Activated T-helper 17 cell treated with anti-CD3 and anti-CD28 coated beads, Interleukin-2, amount 50 U/mL, for 72 hours (primary cell): ENCODE data around the gene LRRK1. TPM values are rescaled to one million over a fixed set of nuclear protein-coding genes. Genes with fewer than 3 reads are reported as not detected.
A peak's percentile ranks its signal among the peaks of the same experiment; 100 is the strongest.

Source experiments
- ATAC-seq: fragments of 150-1000 bp; cut with Tn5 transposase; replicated peaks from 2 replicates; pipeline ENCODE4 v1.10.0; 2021; ENCODE audit warnings: mild to moderate bottlenecking, moderate library complexity
- H3K27ac Mint-ChIP-seq: one replicate; pipeline ENCODE4 v1.8.0; 2022; ENCODE audit warnings: mixed read lengths
- H3K27me3 Mint-ChIP-seq: one replicate; pipeline ENCODE4 v1.8.0; 2022; ENCODE audit warnings: mixed read lengths
- H3K36me3 Mint-ChIP-seq: one replicate; pipeline ENCODE4 v1.8.0; 2022; ENCODE audit warnings: low read depth, mild to moderate bottlenecking, mixed read lengths
- H3K4me1 Mint-ChIP-seq: one replicate; pipeline ENCODE4 v1.8.0; 2022; ENCODE audit warnings: mixed read lengths
- H3K4me3 Mint-ChIP-seq: one replicate; pipeline ENCODE4 v1.8.0; 2022; ENCODE audit warnings: mild to moderate bottlenecking, mixed read lengths
- H3K9me3 Mint-ChIP-seq: one replicate; pipeline ENCODE4 v1.8.0; 2022; ENCODE audit warnings: mixed read lengths
- total RNA-seq, 2 donors: library from RNA; stranded (reverse); gene quantifications; one replicate each; pipeline ENCODE4 v1.2.3, GENCODE V29; 2022

LRRK1 gene
- under 1 TPM; 0.74 to 0.82 TPM for total RNA-seq

DNA sequence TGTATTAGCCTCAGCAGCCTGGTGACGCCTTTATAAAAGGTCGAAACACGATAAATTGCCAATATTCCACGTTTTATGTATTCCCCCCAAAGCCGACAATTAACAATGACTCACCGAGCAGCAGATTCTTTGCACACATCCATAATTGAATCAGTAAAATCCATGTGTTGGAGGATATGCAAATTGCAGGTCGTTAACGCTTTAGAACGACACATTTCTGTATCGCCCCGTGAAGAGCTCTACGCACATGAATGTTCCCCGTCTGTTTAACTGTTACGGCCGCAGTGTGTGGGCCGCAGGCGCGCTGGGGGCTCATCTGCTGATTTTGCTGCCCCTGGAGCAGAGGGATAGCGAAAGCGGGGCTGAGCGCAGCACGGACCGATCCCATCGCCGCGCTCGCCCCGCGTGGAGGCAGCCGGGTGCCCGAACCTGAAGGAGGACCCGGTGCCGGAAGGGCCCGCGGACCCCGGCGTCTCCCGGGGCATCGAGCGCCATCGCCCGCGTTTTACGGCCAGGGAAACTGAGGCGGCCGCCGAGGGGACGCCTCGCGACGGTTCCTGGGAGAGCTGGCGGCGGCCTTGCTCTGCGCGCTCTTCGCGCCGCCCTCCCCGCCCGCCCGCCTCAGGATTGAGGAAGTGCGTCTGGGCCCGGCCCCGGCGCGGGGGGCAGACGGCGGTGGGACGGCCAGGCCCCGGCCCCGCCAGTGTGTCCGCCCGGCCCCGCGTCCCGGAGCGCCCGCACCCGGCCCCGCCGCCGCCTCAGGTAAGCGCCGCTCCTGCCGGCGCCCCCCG lies at the start of gene LRRK1:
LRRK1 (plus strand) TSS at position 668 of the 791 bp plus-strand sequence. CDS start 5,276 bp downstream, outside the sequence.
- H3K9me3 Mint-ChIP-seq, result no peaks in the 10 kb centered on the region
- no peak within 1 kb of the TSS for H3K27ac Mint-ChIP-seq
- peaks cover 5% of the 10 kb centered on the region for H3K4me1 Mint-ChIP-seq
- peak; percentile 48 for ATAC-seq
- peak within 1 kb of the TSS; percentile 74 for H3K4me3 Mint-ChIP-seq
- H3K36me3 Mint-ChIP-seq, result no peaks in the 10 kb centered on the region
- peaks cover 52% of the 10 kb centered on the region for H3K27me3 Mint-ChIP-seq

DNA sequence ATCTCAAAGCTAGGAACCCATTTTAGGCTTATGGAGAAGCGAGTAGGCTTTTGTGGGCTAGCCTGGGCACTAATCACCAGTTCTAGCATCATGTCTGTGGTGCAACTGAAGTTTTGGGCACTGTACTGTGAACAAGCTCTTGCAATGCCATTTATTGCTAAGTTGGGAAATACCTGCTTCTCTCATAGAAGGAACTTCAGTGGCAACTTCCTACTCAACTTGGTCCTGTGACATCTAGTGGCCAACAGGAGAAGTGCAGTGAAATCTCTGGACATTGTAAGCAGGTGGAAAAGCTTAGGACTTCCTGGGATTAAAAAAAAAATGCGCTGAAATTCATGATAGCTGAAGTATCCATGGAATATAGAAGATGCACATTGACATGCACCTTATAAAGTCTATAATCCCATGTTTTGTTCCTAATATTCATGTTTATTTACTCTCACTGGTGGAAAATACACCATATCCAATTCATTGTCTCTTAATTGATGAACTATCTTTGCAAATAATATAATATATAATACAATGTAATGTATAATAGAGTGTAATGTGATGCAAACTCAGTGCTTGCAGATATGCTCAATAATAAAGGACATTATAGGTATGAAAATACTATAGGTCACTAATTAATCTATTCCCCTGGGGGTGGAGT lies 46.0 kb upstream of the LRRK1 start:
- Mint-ChIP-seq H3K4me1 (no peaks in the 10 kb centered on the region), H3K36me3 (no peaks in the 10 kb centered on the region), H3K27ac (no peak overlapping the region), H3K27me3 (peaks cover 20% of the 10 kb centered on the region), H3K4me3 (no peak overlapping the region), H3K9me3 (peaks cover 8% of the 10 kb centered on the region)
- peak; percentile 56 for ATAC-seq

- peaks cover 20% of the 10 kb centered on the region for H3K27me3 Mint-ChIP-seq
These were observed 43.7 kb upstream of the LRRK1 start for GRCh38 chr15:100875495-100875894.

DNA sequence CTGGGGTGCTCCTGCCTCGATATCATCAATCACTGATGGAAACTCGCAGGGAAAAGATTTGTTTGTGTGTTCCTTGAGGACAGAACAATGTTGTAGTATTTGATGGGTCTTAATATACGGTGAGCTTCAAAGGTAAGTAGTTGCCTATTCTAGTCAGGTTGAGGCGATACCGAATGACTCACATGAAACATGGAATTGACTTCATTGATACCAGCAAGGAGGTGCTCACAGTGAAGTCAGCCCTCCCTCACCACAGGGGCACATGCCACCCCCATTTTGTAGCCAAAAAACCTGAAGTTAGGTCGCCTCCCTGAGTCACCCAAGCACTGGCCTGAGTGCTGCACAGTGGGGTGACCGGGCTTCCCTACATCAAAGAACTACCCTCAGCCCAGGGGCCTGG lies 43.2 kb upstream of the LRRK1 start:
- Mint-ChIP-seq H3K4me3 (no peak overlapping the region), H3K4me1 (peaks cover 2% of the 10 kb centered on the region), H3K27me3 (peaks cover 25% of the 10 kb centered on the region), H3K36me3 (no peaks in the 10 kb centered on the region), H3K27ac (no peak overlapping the region), H3K9me3 (no peaks in the 10 kb centered on the region)
- no peak for ATAC-seq

More at GRCh38 chr15:100875495-100875894, 43.7 kb upstream of the LRRK1 start:
- Mint-ChIP-seq H3K4me1 (no peaks in the 10 kb centered on the region), H3K9me3 (no peaks in the 10 kb centered on the region), H3K4me3 (no peak overlapping the region), H3K36me3 (no peaks in the 10 kb centered on the region), H3K27ac (no peak overlapping the region)
- no peak for ATAC-seq

GRCh38 chr15:100877551-100877950 lies 41.6 kb upstream of the LRRK1 start:
- Mint-ChIP-seq H3K9me3 (no peaks in the 10 kb centered on the region), H3K27ac (no peak overlapping the region), H3K36me3 (no peaks in the 10 kb centered on the region), H3K27me3 (peaks cover 40% of the 10 kb centered on the region), H3K4me1 (peaks cover 4% of the 10 kb centered on the region), H3K4me3 (no peak overlapping the region)
- no peak for ATAC-seq

GRCh38 chr15:100878130-100878529 lies 41.0 kb upstream of the LRRK1 start:
- H3K4me3 Mint-ChIP-seq, result peak overlapping the region; percentile 57
- peaks cover 4% of the 10 kb centered on the region for H3K4me1 Mint-ChIP-seq
- H3K36me3 Mint-ChIP-seq, result no peaks in the 10 kb centered on the region
- no peak for ATAC-seq
- peaks cover 45% of the 10 kb centered on the region for H3K27me3 Mint-ChIP-seq
- H3K9me3 Mint-ChIP-seq, result no peaks in the 10 kb centered on the region
- no peak overlapping the region for H3K27ac Mint-ChIP-seq

- Mint-ChIP-seq H3K27ac (no peak overlapping the region), H3K4me1 (peaks cover 4% of the 10 kb centered on the region), H3K9me3 (no peaks in the 10 kb centered on the region), H3K4me3 (peak overlapping the region; percentile 57), H3K36me3 (no peaks in the 10 kb centered on the region), H3K27me3 (peaks cover 49% of the 10 kb centered on the region)
- no peak for ATAC-seq
These were observed 40.5 kb upstream of the LRRK1 start for GRCh38 chr15:100878648-100879047.

DNA sequence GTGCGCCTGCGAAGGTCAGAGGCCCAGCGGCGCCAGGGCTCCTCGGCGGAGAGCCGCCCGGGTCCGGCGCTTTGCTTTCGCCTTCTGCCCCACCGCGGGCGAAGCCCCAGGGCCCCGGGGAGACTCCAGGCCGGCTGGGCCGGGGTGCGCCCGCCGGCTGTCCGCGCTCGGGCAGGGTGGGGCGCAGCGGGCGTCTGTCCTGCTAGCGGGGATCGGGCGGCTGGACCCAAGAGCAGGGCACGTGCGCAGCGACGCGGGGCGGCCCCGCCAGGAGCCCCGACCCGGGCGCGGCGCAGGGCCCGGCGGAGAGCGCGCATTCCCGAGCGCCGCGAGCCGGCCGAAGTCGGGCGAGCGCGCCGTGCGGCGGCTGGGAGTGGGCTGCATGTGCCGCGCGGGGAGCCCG lies 40.1 kb upstream of the LRRK1 start:
- Mint-ChIP-seq H3K27ac (no peak overlapping the region), H3K9me3 (no peaks in the 10 kb centered on the region), H3K4me1 (peaks cover 4% of the 10 kb centered on the region), H3K4me3 (peak overlapping the region; percentile 57), H3K36me3 (no peaks in the 10 kb centered on the region), H3K27me3 (peaks cover 53% of the 10 kb centered on the region)
- no peak for ATAC-seq

- H3K9me3 Mint-ChIP-seq, result no peaks in the 10 kb centered on the region
- H3K36me3 Mint-ChIP-seq, result no peaks in the 10 kb centered on the region
- H3K4me1 Mint-ChIP-seq, result peaks cover 4% of the 10 kb centered on the region
- H3K27ac Mint-ChIP-seq, result no peak within 1 kb of the TSS
- H3K27me3 Mint-ChIP-seq, result peaks cover 54% of the 10 kb centered on the region
- peak; percentile 24 for ATAC-seq
- H3K4me3 Mint-ChIP-seq, result peak within 1 kb of the TSS; percentile 57
These were observed 39.6 kb upstream of the LRRK1 start, which contains the start of gene ALDH1A3 for GRCh38 chr15:100879464-100880138. Gene ALDH1A3, plus strand, starts transcription at chr15:100879831. Its CDS starts 77 bp downstream, at chr15:100879908.

- H3K4me1 Mint-ChIP-seq, result peaks cover 4% of the 10 kb centered on the region
- H3K27ac Mint-ChIP-seq, result no peak overlapping the region
- H3K36me3 Mint-ChIP-seq, result no peaks in the 10 kb centered on the region
- H3K4me3 Mint-ChIP-seq, result peak overlapping the region; percentile 23
- H3K9me3 Mint-ChIP-seq, result no peaks in the 10 kb centered on the region
- peaks cover 60% of the 10 kb centered on the region for H3K27me3 Mint-ChIP-seq
- no peak for ATAC-seq
These were observed 38.8 kb upstream of the LRRK1 start for GRCh38 chr15:100880139-100880896.

DNA sequence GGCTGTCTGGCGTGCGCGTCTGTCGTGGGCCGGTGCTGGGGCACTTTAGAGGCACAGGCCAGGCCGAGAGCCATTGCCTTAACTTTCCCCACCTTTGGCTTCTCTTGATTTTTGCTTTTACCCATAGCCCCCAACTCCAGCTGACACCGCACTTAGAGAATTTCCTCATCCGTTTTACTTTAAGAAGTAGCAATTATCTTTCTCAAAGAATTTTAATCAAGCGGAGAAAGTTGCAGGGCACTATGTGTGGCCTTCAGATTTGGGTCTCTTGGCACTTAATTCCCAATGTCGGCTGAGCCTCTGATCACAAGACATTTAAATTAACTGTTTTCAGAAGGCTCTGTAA lies 38.3 kb upstream of the LRRK1 start:
- Mint-ChIP-seq H3K9me3 (no peaks in the 10 kb centered on the region), H3K4me3 (peak overlapping the region; percentile 23), H3K36me3 (no peaks in the 10 kb centered on the region), H3K27me3 (peaks cover 63% of the 10 kb centered on the region), H3K27ac (no peak overlapping the region), H3K4me1 (peaks cover 4% of the 10 kb centered on the region)
- no peak for ATAC-seq

DNA sequence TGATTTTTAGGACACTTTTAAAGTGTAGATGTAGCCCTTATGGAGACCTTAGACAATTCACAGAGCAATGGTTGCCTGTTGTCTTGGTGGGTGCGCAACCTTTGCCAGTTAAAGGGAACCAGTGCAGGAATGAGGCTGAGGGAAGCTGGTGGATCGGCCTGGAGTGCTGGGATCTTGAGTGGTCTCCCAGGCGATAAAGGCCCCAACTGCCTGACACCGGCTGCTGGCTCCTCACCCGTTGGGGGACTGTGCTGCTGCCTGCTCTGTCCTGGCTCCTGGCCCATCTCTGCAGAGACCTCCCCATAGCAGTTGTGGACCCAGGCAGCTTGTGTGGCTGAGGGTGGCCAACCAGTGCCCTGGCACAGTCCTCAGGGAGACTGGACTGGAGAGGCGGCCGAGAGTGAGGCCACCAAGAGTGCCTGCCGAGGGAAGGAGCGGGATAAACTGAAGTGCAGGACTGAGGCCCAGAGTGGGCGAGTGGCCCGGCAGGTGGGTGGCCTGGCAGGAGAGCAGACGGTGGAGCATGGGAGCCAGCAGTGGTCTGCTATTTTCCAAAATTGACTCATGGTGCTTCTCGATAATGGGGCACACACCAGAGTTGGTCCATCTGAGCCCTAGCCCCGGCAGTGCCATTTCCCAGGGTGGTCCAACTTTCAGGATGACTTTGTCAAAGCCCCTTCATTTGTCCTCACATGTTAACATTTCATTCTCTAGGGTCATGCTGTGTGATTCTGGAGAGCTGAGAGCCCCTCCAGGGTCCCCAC lies 37.4 kb upstream of the LRRK1 start:
- peaks cover 4% of the 10 kb centered on the region for H3K4me1 Mint-ChIP-seq
- no peak overlapping the region for H3K4me3 Mint-ChIP-seq
- no peaks in the 10 kb centered on the region for H3K36me3 Mint-ChIP-seq
- no peak for ATAC-seq
- H3K27me3 Mint-ChIP-seq, result peaks cover 64% of the 10 kb centered on the region
- no peaks in the 10 kb centered on the region for H3K9me3 Mint-ChIP-seq
- no peak overlapping the region for H3K27ac Mint-ChIP-seq

DNA sequence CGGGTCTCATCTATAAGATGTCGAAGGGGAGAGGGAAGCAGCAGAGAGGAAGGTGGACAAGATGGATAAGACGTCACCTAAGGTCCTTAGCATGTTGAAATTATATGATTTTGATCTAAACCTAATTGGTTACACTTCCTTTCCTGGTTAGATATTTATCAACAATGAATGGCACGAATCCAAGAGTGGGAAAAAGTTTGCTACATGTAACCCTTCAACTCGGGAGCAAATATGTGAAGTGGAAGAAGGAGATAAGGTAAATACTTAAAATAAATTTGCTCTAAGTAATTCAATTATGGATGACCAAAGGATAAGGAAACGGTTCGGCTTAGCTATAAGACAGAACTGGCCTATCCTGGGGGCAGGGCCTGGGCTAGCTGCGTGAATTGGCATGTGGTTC lies 34.0 kb upstream of the LRRK1 start:
- no peak for ATAC-seq
- peaks cover 64% of the 10 kb centered on the region for H3K27me3 Mint-ChIP-seq
- H3K9me3 Mint-ChIP-seq, result no peaks in the 10 kb centered on the region
- H3K36me3 Mint-ChIP-seq, result no peaks in the 10 kb centered on the region
- H3K27ac Mint-ChIP-seq, result no peak overlapping the region
- H3K4me1 Mint-ChIP-seq, result peaks cover 4% of the 10 kb centered on the region
- no peak overlapping the region for H3K4me3 Mint-ChIP-seq
